Endothelial cell of umbilical vein (primary cell): ENCODE measurements around the gene INPP5A. TPM values are rescaled to one million over a fixed set of nuclear protein-coding genes. Genes with fewer than 3 reads are reported as not detected.

ENCODE experiments used
- BruUV-seq: library from RNA; stranded (reverse); fragments of 400-500 nt; replicated peaks from 2 replicates; lab custom pipeline; 2021; lab: Mats Ljungman, UMichigan
- CTCF ChIA-PET: fragments of 300-600, 350-600 bp; sonication (Branson Sonifier 250); formaldehyde crosslinking; loops from one replicate; lab custom pipeline; 2021; ENCODE audit warnings: antibody characterized with exemption, inconsistent platforms; lab: Charles Lee
- POLR2A ChIA-PET: fragments of 300-600, 350-600 bp; sonication (Branson Sonifier 250); formaldehyde crosslinking; loops from one replicate; lab custom pipeline; 2021; ENCODE audit warnings: antibody characterized with exemption, inconsistent platforms; lab: Charles Lee
- DNase-seq: peaks from one replicate; pipeline ENCODE4 v3.0.0-alpha.2; 2011; ENCODE audit warnings: low read depth, low spot score
- FAIRE-seq: peaks from 2 replicates; lab custom pipeline; 2011; peaks lifted over from hg19 to GRCh38; lab: Jason Lieb, UNC
- H2AFZ ChIP-seq: 2 replicates; pipeline ENCODE4 v1.6.0; 2012; ENCODE audit warnings: low read depth, low read length, control low read depth, inconsistent platforms
- H3K27ac ChIP-seq: 2 replicates; pipeline ENCODE4 v1.5.1; 2011; ENCODE audit warnings: low read depth, mild to moderate bottlenecking, control low read depth, low read length, moderate library complexity; ENCODE audit not compliant: insufficient read depth
- H3K27me3 ChIP-seq, 2 experiments: 2 replicates each; pipeline versions ENCODE4 v1.6.0 to v1.6.1; 2011; ENCODE audit warnings: low read length in 2 of 2, mixed read lengths in 1 of 2; ENCODE audit not compliant: control insufficient read depth in 2 of 2, insufficient read depth in 2 of 2
- H3K36me3 ChIP-seq, 2 experiments: 2 replicates in 1 of 2; 3 replicates in 1 of 2; pipeline ENCODE4 v1.5.1; 2011; ENCODE audit warnings: low read length in 2 of 2, mild to moderate bottlenecking in 1 of 2, moderate library complexity in 1 of 2; ENCODE audit not compliant: control insufficient read depth in 2 of 2, insufficient read depth in 2 of 2; ENCODE audit errors: extremely low read depth in 1 of 2
- H3K4me1 ChIP-seq: 3 replicates; pipeline ENCODE4 v1.5.1; 2011; ENCODE audit warnings: mild to moderate bottlenecking, low read length; ENCODE audit not compliant: control insufficient read depth, insufficient read depth; ENCODE audit errors: extremely low read depth
- H3K4me2 ChIP-seq: 2 replicates; pipeline ENCODE4 v1.6.1; 2011; ENCODE audit warnings: low read length, control low read depth, mixed read lengths; ENCODE audit not compliant: insufficient read depth
- H3K4me3 ChIP-seq, 3 experiments: fragments of 200-600 bp in 1 of 3; sonication (generic), shearing (Covaris generic) in 1 of 3; replicated peaks in 1 of 3; 2 replicates each; pipeline ENCODE4 v1.5.1; 2011 to 2016; ENCODE audit warnings: control low read depth in 3 of 3, low read length in 3 of 3, mild to moderate bottlenecking in 2 of 3, inconsistent platforms in 1 of 3, low read depth in 1 of 3, moderate library complexity in 1 of 3; ENCODE audit not compliant: insufficient read depth in 1 of 3
- H3K79me2 ChIP-seq: 2 replicates; pipeline ENCODE4 v1.6.0; 2012; ENCODE audit warnings: low read length, inconsistent platforms; ENCODE audit not compliant: control insufficient read depth, insufficient read depth
- H3K9ac ChIP-seq: replicated peaks from 2 replicates; pipeline ENCODE3; 2011; ENCODE audit warnings: low read length, control low read depth; ENCODE audit not compliant: insufficient read depth; ENCODE audit errors: extremely low read depth
- H3K9me1 ChIP-seq: replicated peaks from 3 replicates; pipeline ENCODE4 v1.6.0; 2011; ENCODE audit warnings: mild to moderate bottlenecking, low read length; ENCODE audit not compliant: control insufficient read depth, insufficient read depth; ENCODE audit errors: extremely low read depth
- H3K9me3 ChIP-seq: replicated peaks from 2 replicates; pipeline ENCODE4 v1.5.1; 2012; ENCODE audit warnings: low read length, inconsistent platforms; ENCODE audit not compliant: control insufficient read depth, insufficient read depth
- H4K20me1 ChIP-seq: replicated peaks from 2 replicates; pipeline ENCODE3; 2011; ENCODE audit warnings: mild to moderate bottlenecking, low read length; ENCODE audit not compliant: control insufficient read depth, insufficient read depth; ENCODE audit errors: extremely low read depth
- FOS ChIP-seq: IDR thresholded peaks from 2 replicates; pipeline ENCODE4 v1.6.1; 2011; ENCODE audit warnings: mild to moderate bottlenecking, low read length, moderate library complexity, borderline replicate concordance; ENCODE audit not compliant: insufficient read depth
- GATA2 ChIP-seq: IDR thresholded peaks from 2 replicates; pipeline ENCODE4 v1.7.0; 2011; ENCODE audit warnings: low read depth, mild to moderate bottlenecking, moderate library complexity, mixed read lengths, low read length; ENCODE audit not compliant: insufficient read length, insufficient read depth
- JUN ChIP-seq: IDR thresholded peaks from 2 replicates; pipeline ENCODE4 v1.6.1; 2011; ENCODE audit warnings: borderline replicate concordance, low read depth; ENCODE audit not compliant: insufficient read length, insufficient read depth
- MYC ChIP-seq: IDR thresholded peaks from one replicate; pipeline ENCODE4 v1.6.1; 2011; ENCODE audit warnings: mild to moderate bottlenecking, low read depth, low read length
- POLR2A ChIP-seq: IDR thresholded peaks from 2 replicates; pipeline ENCODE4 v1.6.1; 2012; ENCODE audit warnings: low read depth, mild to moderate bottlenecking, control low read depth, low read length
- POLR2AphosphoS5 ChIP-seq: IDR thresholded peaks from 2 replicates; pipeline ENCODE4 v1.6.1; 2012; ENCODE audit warnings: low read depth, mild to moderate bottlenecking, control low read depth, low read length, moderate library complexity; ENCODE audit not compliant: insufficient read depth
- dilution Hi-C: fragments of 300-500 bp; cut with MboI; formaldehyde crosslinking; loops from one replicate; pipeline ENCODE4 v1.15.0; 2019; ENCODE audit warnings: low sequenced_read_pairs; ENCODE audit not compliant: extremely low pct_ligation_motif_present
- intact Hi-C: fragments of 100-400 bp; cut with micrococcal nuclease; formaldehyde crosslinking; loops from one replicate; pipeline ENCODE4 v1.10.0; 2022
- polyA plus RNA-seq, 4 experiments: library from polyadenylated mRNA; depleted of rRNA in 3 of 4; stranded (reverse) in 3 of 4; unstranded in 1 of 4; fragments of >200 nt; gene quantifications; 2 replicates each; pipeline versions ENCODE4 v1.2.1 to v1.2.3, GENCODE V29; 2011 to 2012; ENCODE audit warnings: missing spikeins in 1 of 4
- total RNA-seq: library from RNA; stranded (reverse); gene quantifications from 2 replicates; pipeline ENCODE4 v1.2.3, GENCODE V29; 2021
- TF ChIP-seq, protein P1 (sequence below): IDR thresholded peaks from 2 replicates; pipeline ENCODE4 v1.6.1; 2011; ENCODE audit not compliant: insufficient read depth, insufficient read length
- TF ChIP-seq, protein P2 (sequence below), 2 donors: IDR thresholded peaks; 1 replicate in 1 of 2; 2 replicates in 1 of 2; pipeline ENCODE4 v1.5.1; 2011; ENCODE audit warnings: low read length in 2 of 2, mild to moderate bottlenecking in 2 of 2, moderate library complexity in 2 of 2, control low read depth in 1 of 2, inconsistent platforms in 1 of 2, low read depth in 1 of 2; ENCODE audit not compliant: insufficient read depth in 1 of 2; ENCODE audit errors: extremely low read depth in 1 of 2

INPP5A gene
- total and polyA plus RNA-seq, 2 donors (not counting 3 experiments of a cell fraction or from before 2014, with no cell fraction given), result 22.9 to 33.2 TPM

DNA sequence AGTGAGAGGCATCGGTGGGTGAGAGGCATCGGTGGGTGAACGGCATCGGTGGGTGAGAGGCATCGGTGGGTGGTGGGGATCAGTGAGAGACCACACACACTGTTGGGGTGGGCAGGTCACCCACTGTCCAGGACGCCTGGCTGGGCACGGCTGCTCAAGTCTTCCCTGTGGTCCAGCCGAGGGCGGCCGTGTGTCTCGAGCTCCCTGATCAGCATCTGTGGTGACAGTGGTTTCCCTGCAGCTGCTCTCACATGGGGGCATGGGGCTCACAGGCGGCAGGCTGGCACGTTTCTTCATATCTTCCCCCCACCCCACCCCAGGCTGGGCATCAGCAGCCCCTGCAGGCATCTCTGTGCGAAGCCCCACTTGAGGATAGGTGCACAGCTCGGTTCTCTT, 170.2 kb downstream of the INPP5A start:
- POLR2A ChIA-PET, result no interaction called here
- dilution Hi-C loops, result no loop called here
- no peaks in the 10 kb centered on the region for H3K9me1 ChIP-seq
- H3K79me2 ChIP-seq, result no peaks in the 10 kb centered on the region
- H2AFZ ChIP-seq, result no peak overlapping the region
- H3K4me2 ChIP-seq, result no peak overlapping the region
- no peak overlapping the region for H3K9ac ChIP-seq
- no peak overlapping the region for H3K27ac ChIP-seq
- no peaks in the 10 kb centered on the region for H3K4me1 ChIP-seq
- BruUV-seq, result no TSS peak
- no peaks in the 10 kb centered on the region for H4K20me1 ChIP-seq
- no peak for FAIRE-seq
- TF ChIP-seq, protein P1, sequence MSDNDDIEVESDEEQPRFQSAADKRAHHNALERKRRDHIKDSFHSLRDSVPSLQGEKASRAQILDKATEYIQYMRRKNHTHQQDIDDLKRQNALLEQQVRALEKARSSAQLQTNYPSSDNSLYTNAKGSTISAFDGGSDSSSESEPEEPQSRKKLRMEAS, result no peak
- TF ChIP-seq GATA2, result no peak
- no peak for TF ChIP-seq POLR2AphosphoS5
- CTCF ChIA-PET, result no interaction called here
- H3K27me3 ChIP-seq, result no peaks in the 10 kb centered on the region
- H3K9me3 ChIP-seq, result no peaks in the 10 kb centered on the region
- no peaks in the 10 kb centered on the region for H3K36me3 ChIP-seq
- intact Hi-C loops, result no loop called here
- no peak overlapping the region for H3K4me3 ChIP-seq
- DNase-seq, result no peak

GRCh38 chr10:132708441-132708840, 170.9 kb downstream of the INPP5A start:
- POLR2A ChIA-PET, result no interaction called here
- Histone ChIP-seq H3K36me3 (peaks cover 0 to 2% of the 10 kb centered on the region in 2 experiments), H2AFZ (no peak overlapping the region), H3K4me1 (no peaks in the 10 kb centered on the region), H3K79me2 (no peaks in the 10 kb centered on the region), H3K9ac (no peak overlapping the region), H3K4me3 (no peak overlapping the region), H4K20me1 (no peaks in the 10 kb centered on the region), H3K27ac (no peak overlapping the region), H3K4me2 (no peak overlapping the region), H3K27me3 (no peaks in the 10 kb centered on the region), H3K9me3 (no peaks in the 10 kb centered on the region), H3K9me1 (no peaks in the 10 kb centered on the region)
- intact Hi-C loops (no loop called here), dilution Hi-C loops (no loop called here)
- DNase-seq (no peak), FAIRE-seq (no peak)
- TF ChIP-seq FOS (no peak), MYC (no peak), JUN (no peak), POLR2A (no peak)
- TF ChIP-seq, protein P2, sequence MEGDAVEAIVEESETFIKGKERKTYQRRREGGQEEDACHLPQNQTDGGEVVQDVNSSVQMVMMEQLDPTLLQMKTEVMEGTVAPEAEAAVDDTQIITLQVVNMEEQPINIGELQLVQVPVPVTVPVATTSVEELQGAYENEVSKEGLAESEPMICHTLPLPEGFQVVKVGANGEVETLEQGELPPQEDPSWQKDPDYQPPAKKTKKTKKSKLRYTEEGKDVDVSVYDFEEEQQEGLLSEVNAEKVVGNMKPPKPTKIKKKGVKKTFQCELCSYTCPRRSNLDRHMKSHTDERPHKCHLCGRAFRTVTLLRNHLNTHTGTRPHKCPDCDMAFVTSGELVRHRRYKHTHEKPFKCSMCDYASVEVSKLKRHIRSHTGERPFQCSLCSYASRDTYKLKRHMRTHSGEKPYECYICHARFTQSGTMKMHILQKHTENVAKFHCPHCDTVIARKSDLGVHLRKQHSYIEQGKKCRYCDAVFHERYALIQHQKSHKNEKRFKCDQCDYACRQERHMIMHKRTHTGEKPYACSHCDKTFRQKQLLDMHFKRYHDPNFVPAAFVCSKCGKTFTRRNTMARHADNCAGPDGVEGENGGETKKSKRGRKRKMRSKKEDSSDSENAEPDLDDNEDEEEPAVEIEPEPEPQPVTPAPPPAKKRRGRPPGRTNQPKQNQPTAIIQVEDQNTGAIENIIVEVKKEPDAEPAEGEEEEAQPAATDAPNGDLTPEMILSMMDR (IDR thresholded peaks at IDR 0.05; ENCODE audit: extremely low read depth in 1 of 2, insufficient read depth in 1 of 2, low read depth in 1 of 2, low read length in 2 of 2), result no peak
- CTCF ChIA-PET, result no interaction called here
- no TSS peak for BruUV-seq
